ENCODE results near the gene PIGA.

- TF ChIP-seq CTCF (conservative IDR thresholded peaks at IDR 0.05) (no peak), EZH2 (IDR thresholded peaks at IDR 0.05; ENCODE audit: low read depth) (no peak)
Observed at GRCh38 chrX:15310117-15310516, 25.2 kb downstream of the PIGA start.
